Measurements from ENCODE around the gene CELF1.

CELF1 gene

GRCh38 chr11:47587039-47587716, 34.2 kb upstream of the CELF1 start:
- no peak for DNase-seq
- H3K4me3 ChIP-seq (ENCODE audit: low read length) = no peak overlapping the region
- H3K9me3 ChIP-seq (replicated peaks; ENCODE audit: insufficient read depth, low read length) = no peaks in the 10 kb centered on the region
- H4K20me1 ChIP-seq (ENCODE audit: insufficient read depth, low read length) = no peaks in the 10 kb centered on the region
- no peaks in the 10 kb centered on the region for H3F3A ChIP-seq (ENCODE audit: insufficient read depth, low read length)
- H3K9me2 ChIP-seq (replicated peaks; ENCODE audit: insufficient read depth, low read length) = no peaks in the 10 kb centered on the region
- H3K4me2 ChIP-seq (ENCODE audit: low read depth, low read length) = no peak overlapping the region
- peaks cover 5% of the 10 kb centered on the region; the same call in 1 of the 2 replicates for H3K79me2 ChIP-seq (ENCODE audit: low read length)
- H3K27me3 ChIP-seq (replicated peaks; ENCODE audit: insufficient read depth, low read length) = no peaks in the 10 kb centered on the region
- no peaks in the 10 kb centered on the region for H3K4me1 ChIP-seq (ENCODE audit: low read length)
- H3K27ac ChIP-seq (ENCODE audit: low read length) = no peak overlapping the region
- no peak overlapping the region for H3K9ac ChIP-seq (ENCODE audit: low read length)
- TF ChIP-seq EZH2phosphoT487 (IDR thresholded peaks at IDR 0.05; ENCODE audit: low read length) (no peak), CTCF (IDR thresholded peaks at IDR 0.05; ENCODE audit: low read length) (no peak)
- no peak overlapping the region for H2AFZ ChIP-seq (ENCODE audit: low read length)
- 0 out of 2 replicates have a peak, but pooled peaks cover 2% of the 10 kb centered on the region for H3K36me3 ChIP-seq (replicated peaks; ENCODE audit: insufficient read depth, low read length)

GRCh38 chr11:47586098-47586855, 33.3 kb upstream of the CELF1 start, which contains the start of gene FAM180B:
Gene FAM180B (plus strand): TSS chr11:47586678. CDS start chr11:47586769, 91 bp downstream.
- H3K4me2 ChIP-seq (ENCODE audit: low read depth, low read length) = no peak within 1 kb of the TSS
- H3K9ac ChIP-seq (ENCODE audit: low read length) = no peak within 1 kb of the TSS
- H3K9me3 ChIP-seq (replicated peaks; ENCODE audit: insufficient read depth, low read length) = no peaks in the 10 kb centered on the region
- H3K36me3 ChIP-seq (replicated peaks; ENCODE audit: insufficient read depth, low read length) = 0 out of 2 replicates have a peak, but pooled peaks cover 11% of the 10 kb centered on the region
- H2AFZ ChIP-seq (ENCODE audit: low read length) = no peak within 1 kb of the TSS
- no peaks in the 10 kb centered on the region for H3F3A ChIP-seq (ENCODE audit: insufficient read depth, low read length)
- no peaks in the 10 kb centered on the region for H4K20me1 ChIP-seq (ENCODE audit: insufficient read depth, low read length)
- H3K27ac ChIP-seq (ENCODE audit: low read length) = no peak within 1 kb of the TSS
- no peaks in the 10 kb centered on the region for H3K4me1 ChIP-seq (ENCODE audit: low read length)
- no peaks in the 10 kb centered on the region for H3K27me3 ChIP-seq (replicated peaks; ENCODE audit: insufficient read depth, low read length)
- H3K79me2 ChIP-seq (ENCODE audit: low read length) = peaks cover 14% of the 10 kb centered on the region; the same call in 1 of the 2 replicates
- H3K4me3 ChIP-seq (ENCODE audit: low read length) = no peak within 1 kb of the TSS
- H3K9me2 ChIP-seq (replicated peaks; ENCODE audit: insufficient read depth, low read length) = no peaks in the 10 kb centered on the region
- no peak for DNase-seq
- TF ChIP-seq CTCF (IDR thresholded peaks at IDR 0.05; ENCODE audit: low read length) (no peak), EZH2 (optimal IDR thresholded peaks at IDR 0.05; ENCODE audit: low read depth, low read length) (no peak), EZH2phosphoT487 (IDR thresholded peaks at IDR 0.05; ENCODE audit: low read length) (no peak)

GRCh38 chr11:47583844-47584243, 30.9 kb upstream of the CELF1 start:
- Histone ChIP-seq H3K27me3 (replicated peaks; ENCODE audit: insufficient read depth, low read length) (no peaks in the 10 kb centered on the region), H3K9ac (ENCODE audit: low read length) (no peak overlapping the region), H3K9me2 (replicated peaks; ENCODE audit: insufficient read depth, low read length) (no peaks in the 10 kb centered on the region), H3K4me3 (ENCODE audit: low read length) (no peak overlapping the region), H3K79me2 (ENCODE audit: low read length) (peaks cover 35% of the 10 kb centered on the region), H4K20me1 (ENCODE audit: insufficient read depth, low read length) (no peaks in the 10 kb centered on the region), H3K9me3 (replicated peaks; ENCODE audit: insufficient read depth, low read length) (no peaks in the 10 kb centered on the region), H3K36me3 (replicated peaks; ENCODE audit: insufficient read depth, low read length) (peaks cover 14% of the 10 kb centered on the region; the same call in 1 of the 2 replicates), H3K4me2 (ENCODE audit: low read depth, low read length) (no peak overlapping the region), H3K4me1 (ENCODE audit: low read length) (peaks cover 6% of the 10 kb centered on the region), H3K27ac (ENCODE audit: low read length) (no peak overlapping the region), H3F3A (ENCODE audit: insufficient read depth, low read length) (no peaks in the 10 kb centered on the region), H2AFZ (ENCODE audit: low read length) (no peak overlapping the region)
- TF ChIP-seq EZH2phosphoT487 (IDR thresholded peaks at IDR 0.05; ENCODE audit: low read length) = no peak
- no peak for TF ChIP-seq CTCF (IDR thresholded peaks at IDR 0.05; ENCODE audit: low read length)
- no peak for DNase-seq

Data from MM.1S (cell line).